Body of pancreas (tissue), 4 donors: ENCODE results near the gene OR5C1. TPM values are rescaled to one million over a fixed set of nuclear protein-coding genes. Genes with fewer than 3 reads are reported as not detected.
"Not testable (repeated sequence)": the region's sequence is repeated elsewhere in the genome, so short reads cannot be mapped to it uniquely, and the experiment has no call there.

ENCODE experiments used
- ATAC-seq: fragments of 150-250 bp; one replicate; pipeline ENCODE4 v1.9.1; 2016
- DNase-seq, 4 donors: peaks; one replicate each; pipeline ENCODE4 v3.0.0-alpha.2; 2019
- H3K27ac ChIP-seq, 4 donors: fragments of 200-600 bp; sonication (generic); 1 replicate in 3 of 4; 2 replicates in 1 of 4; pipeline versions ENCODE4 v1.5.1 to v1.6.1; 2016 to 2019; ENCODE audit warnings: mild to moderate bottlenecking in 1 of 4, mixed read lengths in 1 of 4, moderate library complexity in 1 of 4
- H3K27me3 ChIP-seq, 2 donors: fragments of 200-600 bp; sonication (generic); one replicate each; pipeline ENCODE4 v1.6.0; 2016; ENCODE audit warnings: mild to moderate bottlenecking in 1 of 2
- H3K36me3 ChIP-seq, 2 donors: fragments of 200-600 bp; sonication (generic); replicated peaks in 1 of 2; 2 replicates each; pipeline ENCODE4 v1.5.1; 2016; ENCODE audit warnings: low read depth in 2 of 2; ENCODE audit not compliant: insufficient read depth in 1 of 2
- H3K4me1 ChIP-seq: fragments of 200-600 bp; sonication (generic); one replicate; pipeline ENCODE4 v1.6.0; 2016
- H3K4me3 ChIP-seq, 2 donors: fragments of 200-600 bp; sonication (generic); 1 replicate in 1 of 2; 2 replicates in 1 of 2; pipeline ENCODE4 v1.5.1; 2016 to 2019
- H3K9me3 ChIP-seq, 3 donors: fragments of 200-600 bp; sonication (generic); 1 replicate in 2 of 3; 2 replicates in 1 of 3; pipeline ENCODE4 v1.5.1; 2016
- CTCF ChIP-seq, 7 experiments: fragments of 450-650 bp in 4 of 7; fragments of 200-600 bp in 3 of 7; sonication (generic) in 3 of 7; IDR thresholded peaks; one replicate each; pipeline ENCODE4 v1.5.1; 2016 to 2019; ENCODE audit warnings: antibody characterized with exemption in 7 of 7
- POLR2A ChIP-seq, 3 donors: fragments of 450-650 bp; IDR thresholded peaks; one replicate each; pipeline ENCODE4 v1.6.1; 2016; ENCODE audit warnings: antibody characterized with exemption in 3 of 3, mild to moderate bottlenecking in 2 of 3
- WGBS, 2 donors: methylation state at CpG; one replicate each; pipeline ENCODE4 v1.1.5; 2017; 5-methylcytosine and 5-hydroxymethylcytosine counted together
- intact Hi-C: fragments of 100-400 bp; cut with DNase I; formaldehyde crosslinking; loops from one replicate; pipeline ENCODE4 v1.15.1; 2023
- total RNA-seq, 2 donors: library from RNA; depleted of rRNA; stranded (reverse); fragments of >200 nt; gene quantifications; one replicate each; pipeline ENCODE4 v1.1.0, GENCODE V29; 2016

OR5C1 gene
- total RNA-seq, 2 donors from 2014 or later, result not detected

GRCh38 chr9:122832194-122832593 lies 43.5 kb downstream of the OR5C1 start:
- WGBS, 2 donors, result 71 to 79% methylated on average over 3 of the region's 3 CpGs
- Histone ChIP-seq H3K27me3 (no peaks in the 10 kb centered on the region), H3K9me3 (no peaks in the 10 kb centered on the region), H3K36me3 (no peaks in the 10 kb centered on the region), H3K4me3 (no peak overlapping the region), H3K4me1 (peaks cover 8% of the 10 kb centered on the region), H3K27ac (no peak overlapping the region)
- TF ChIP-seq CTCF (IDR thresholded peaks at IDR 0.05), result no peak
- TF ChIP-seq POLR2A (IDR thresholded peaks at IDR 0.05), result no peak
- intact Hi-C loops, result no loop called here
- ATAC-seq (no peak), DNase-seq (no peak)

GRCh38 chr9:122835313-122835731 lies 46.6 kb downstream of the OR5C1 start:
- intact Hi-C loops, result no loop called here
- Histone ChIP-seq H3K4me3 (no peak overlapping the region), H3K9me3 (no peaks in the 10 kb centered on the region), H3K27ac (no peak overlapping the region), H3K36me3 (no peaks in the 10 kb centered on the region), H3K27me3 (no peaks in the 10 kb centered on the region), H3K4me1 (no peaks in the 10 kb centered on the region)
- TF ChIP-seq CTCF (IDR thresholded peaks at IDR 0.05), result no peak
- no peak for TF ChIP-seq POLR2A (IDR thresholded peaks at IDR 0.05)
- DNase-seq (no peak), ATAC-seq (no peak)
- WGBS, 2 donors, result 59 to 65% methylated on average over 4 of the region's 4 CpGs

- H3K4me1 ChIP-seq, result no peaks in the 10 kb centered on the region
- no peaks in the 10 kb centered on the region for H3K9me3 ChIP-seq
- intact Hi-C loops, result no loop called here
- H3K27me3 ChIP-seq, result no peaks in the 10 kb centered on the region
- no peak for ATAC-seq
- no peak for DNase-seq
- H3K36me3 ChIP-seq, result no peaks in the 10 kb centered on the region
- WGBS, 2 donors, result 90 to 91% methylated on average over 14 of the region's 14 CpGs
- no peak overlapping the region for H3K4me3 ChIP-seq
- no peak overlapping the region for H3K27ac ChIP-seq
- no peak for TF ChIP-seq POLR2A (IDR thresholded peaks at IDR 0.05)
- no peak for TF ChIP-seq CTCF (IDR thresholded peaks at IDR 0.05)
These were observed 48.6 kb downstream of the OR5C1 start for GRCh38 chr9:122837266-122837850.

- ATAC-seq, H3K4me3 ChIP-seq, H3K9me3 ChIP-seq, H3K4me1 ChIP-seq, H3K27ac ChIP-seq, H3K27me3 ChIP-seq, intact Hi-C loops, H3K36me3 ChIP-seq: not testable (repeated sequence)
- WGBS, 2 donors, result 11 to 25% methylated on average over 2 to 3 of the region's 3 CpGs
- peak in 5 of 7 experiments; percentile 9 to 36 (median 28) for TF ChIP-seq CTCF (IDR thresholded peaks at IDR 0.05)
- DNase-seq, result peak in 3 of 4 donors; percentile 51 to 56 (median 52)
These were observed 49.7 kb downstream of the OR5C1 start for GRCh38 chr9:122838441-122838840.

Other genes with a start within 250 kb of the OR5C1 start
- not detected for gene OR1N2, start 235.8 kb upstream of the OR5C1 start, total RNA-seq
- gene OR1L8, start 205.5 kb upstream of the OR5C1 start, total RNA-seq, result not detected
- gene OR1Q1, start 174.2 kb upstream of the OR5C1 start, total RNA-seq, result not detected
- gene OR1B1, start 131.3 kb upstream of the OR5C1 start, total RNA-seq, result not detected
- not detected for gene OR1L1, start 127.2 kb upstream of the OR5C1 start, total RNA-seq
- gene OR1L3, start 113.8 kb upstream of the OR5C1 start, total RNA-seq, result not detected
- not detected for gene OR1L4, start 64.9 kb upstream of the OR5C1 start, total RNA-seq
- gene OR1L6, start 46.6 kb upstream of the OR5C1 start, total RNA-seq, result not detected
- not detected for gene OR1K1, start 11.2 kb downstream of the OR5C1 start, total RNA-seq
- gene PDCL, start 39.7 kb downstream of the OR5C1 start, total RNA-seq, result 10 to 100 TPM in 1 of 2 donors, 1 to 10 TPM in 1; 4.6 to 11.9 TPM
- 10 to 100 TPM; 19.2 to 24.7 TPM for gene RC3H2, start 116.4 kb downstream of the OR5C1 start, total RNA-seq
- gene ZBTB6, start 124.4 kb downstream of the OR5C1 start, total RNA-seq, result 1 to 10 TPM; 3.3 to 5.7 TPM
- 1 to 10 TPM; 2.0 to 4.7 TPM for gene ZBTB26, start 142.6 kb downstream of the OR5C1 start, total RNA-seq
- 10 to 100 TPM; 31.1 to 33.6 TPM for gene RABGAP1, start 152.1 kb downstream of the OR5C1 start, total RNA-seq
- gene GPR21, start 244.7 kb downstream of the OR5C1 start, total RNA-seq, result not detected